ENCODE measurements around the gene LCOR.

The LCOR gene

DNA sequence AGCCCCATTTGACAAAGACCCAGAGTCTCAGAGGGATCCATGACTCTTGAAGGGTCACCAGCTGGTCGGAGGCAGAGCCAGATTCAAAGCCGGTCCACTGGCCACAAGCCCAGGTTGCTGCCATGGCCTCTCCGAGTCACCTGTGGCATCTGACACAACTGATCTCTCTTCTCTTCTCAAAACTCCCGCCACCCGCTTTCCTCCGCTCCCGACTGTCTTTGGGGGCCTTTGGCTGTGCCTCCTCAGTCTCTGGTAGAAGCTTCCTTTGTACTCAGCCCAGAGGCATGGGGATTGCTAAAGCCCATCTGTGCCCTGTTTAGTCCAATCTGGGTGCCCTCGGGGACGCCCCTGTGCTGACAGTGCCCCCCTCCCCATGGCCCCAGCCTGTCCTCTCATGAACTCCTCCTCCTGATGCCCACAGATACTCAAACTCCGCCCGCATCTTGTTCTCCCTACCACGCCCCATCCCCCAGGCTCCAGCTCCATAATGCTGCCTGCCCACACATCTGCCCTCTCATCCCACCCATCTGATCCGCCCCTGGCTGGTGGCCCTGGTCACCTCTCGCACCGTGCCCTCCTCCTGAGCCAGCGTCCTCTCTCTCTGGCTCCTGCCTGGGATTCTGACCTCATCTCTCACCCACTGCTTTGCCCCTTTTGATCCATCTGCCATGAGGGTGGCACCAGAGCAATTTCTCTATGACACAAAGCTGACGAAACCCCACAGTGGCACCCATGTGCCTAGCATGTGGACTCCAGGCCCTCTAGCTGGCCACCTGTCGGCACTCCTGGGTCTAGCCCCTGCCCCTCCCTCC, 203.1 kb downstream of the LCOR start:
- no peak for DNase-seq

DNA sequence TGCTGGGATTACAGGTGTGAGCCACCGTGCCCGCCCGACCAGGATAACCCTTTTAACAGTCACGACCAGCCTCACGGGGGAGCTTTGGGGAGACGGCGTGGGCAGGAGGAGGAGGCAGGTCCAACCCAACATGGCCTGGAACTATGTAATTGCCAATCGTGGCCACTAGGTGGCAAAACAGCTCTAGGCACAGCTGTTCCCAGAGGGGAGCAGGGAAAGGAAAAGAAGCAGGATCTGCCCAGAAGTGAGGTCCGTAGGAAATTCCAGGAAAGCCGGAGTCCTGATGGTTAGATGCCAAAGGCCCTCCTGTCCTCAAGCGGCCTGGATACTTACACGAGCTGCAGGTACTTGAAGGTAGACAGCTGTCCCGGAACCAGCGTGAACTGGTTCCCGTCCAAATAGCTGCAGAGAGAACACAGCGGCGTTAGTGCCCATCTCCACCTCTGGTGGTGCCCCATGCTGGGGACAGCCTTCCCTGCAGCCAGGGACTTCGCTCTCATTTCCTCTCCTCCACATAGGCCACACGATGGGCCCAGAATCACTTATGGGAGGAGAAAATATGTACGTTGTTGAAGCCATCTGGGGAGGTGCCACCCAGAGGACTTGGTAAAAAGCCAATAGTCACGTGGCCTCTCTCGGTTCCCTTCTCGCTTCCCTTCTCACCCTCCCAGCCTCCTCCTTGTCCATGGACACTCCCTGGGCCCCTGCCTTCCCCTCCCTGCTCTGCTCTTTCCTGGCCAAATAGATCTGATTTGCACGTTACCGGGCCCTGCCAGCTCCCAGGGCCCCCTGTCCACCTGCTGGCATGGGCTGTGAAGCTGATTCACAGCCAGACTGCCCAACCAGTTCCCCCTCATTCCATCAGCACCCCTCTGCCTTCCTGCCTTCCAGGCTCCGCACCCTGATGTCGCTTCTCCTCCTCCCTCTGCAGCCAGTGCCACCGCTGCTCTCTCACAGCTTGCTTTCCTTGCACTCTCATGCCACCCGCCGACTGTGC, 205.6 kb downstream of the LCOR start:
- DNase-seq: peak; percentile 66 to 82

DNA sequence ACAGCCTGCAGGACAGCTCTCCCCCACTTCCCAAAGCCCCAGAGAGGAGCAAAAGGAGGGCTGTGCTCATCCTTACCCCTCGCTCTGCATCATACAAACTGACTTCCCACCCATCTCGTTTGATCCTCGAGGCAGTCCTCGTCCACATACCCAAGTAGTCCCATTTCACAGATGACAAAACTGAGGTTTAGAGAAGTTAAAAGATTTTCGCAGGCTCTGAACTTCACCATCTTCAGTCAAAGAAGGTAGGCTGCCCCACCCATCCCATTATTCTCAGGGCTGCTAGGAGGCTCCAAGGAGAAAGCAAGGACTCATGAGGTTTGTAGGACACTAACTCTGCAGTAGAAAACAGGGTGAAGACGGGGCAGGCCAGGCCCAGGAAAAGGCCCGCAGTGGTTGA, 206.6 kb downstream of the LCOR start:
- DNase-seq: no peak

GRCh38 chr10:97039538-97040247, 207.6 kb downstream of the LCOR start:
- no peak for DNase-seq

DNA sequence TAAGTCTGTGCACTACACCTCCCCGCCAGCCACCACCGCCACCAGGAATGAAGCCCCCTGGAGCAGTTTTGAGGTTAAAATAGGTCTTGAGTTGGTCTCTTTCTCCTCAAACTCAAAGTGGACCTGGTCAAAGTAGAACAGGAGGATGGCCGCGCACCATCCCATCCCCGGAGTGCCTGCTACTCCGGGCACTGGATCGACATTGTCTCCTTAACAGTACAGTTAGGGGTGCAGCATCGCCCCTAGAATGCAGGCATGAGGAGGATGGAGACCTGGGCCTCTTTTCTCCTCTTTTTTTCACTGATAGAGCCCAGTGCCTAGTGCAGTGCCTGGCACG, 208.1 kb downstream of the LCOR start:
- DNase-seq: no peak

DNA sequence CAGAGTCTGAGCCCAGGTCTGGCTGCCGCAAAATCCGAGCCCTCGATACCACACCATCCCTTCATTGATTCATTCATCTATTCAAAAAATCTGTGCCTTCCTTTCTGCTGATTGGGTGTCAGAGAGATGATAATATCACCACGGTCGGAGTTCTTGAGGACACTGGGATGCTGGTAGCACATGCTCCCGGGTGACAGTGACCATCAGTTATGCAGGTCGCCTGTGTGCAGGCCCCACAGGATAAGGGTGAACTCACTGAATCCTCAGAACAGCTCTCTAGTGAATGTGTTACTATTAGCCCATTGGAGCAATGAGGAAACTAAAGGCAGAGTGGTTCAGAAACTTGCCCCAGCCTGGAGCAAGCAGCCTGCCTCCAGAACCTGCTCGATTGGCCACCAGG, 208.6 kb downstream of the LCOR start:
- no peak for DNase-seq

GRCh38 chr10:97042081-97042480, 210.0 kb downstream of the LCOR start:
- DNase-seq: no peak

GRCh38 chr10:97042716-97043562, 210.8 kb downstream of the LCOR start:
- DNase-seq: no peak

DNA sequence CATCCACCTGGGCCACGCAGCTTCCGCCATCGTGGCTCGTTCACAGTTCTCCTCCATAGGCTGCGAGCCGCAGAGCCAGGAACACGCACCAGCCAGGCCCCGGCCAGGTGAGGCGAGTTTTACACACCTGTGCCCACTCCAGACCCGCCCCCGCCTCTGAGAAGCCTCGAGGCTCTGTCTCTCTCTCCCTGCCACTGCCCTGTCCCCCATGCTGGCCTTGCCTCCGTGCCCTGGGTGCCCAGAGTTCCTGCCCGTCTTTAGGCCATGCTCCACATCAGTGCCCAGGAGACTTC, 211.4 kb downstream of the LCOR start:
- DNase-seq: no peak

Data from NCI-H2081 (cell line).